ENCODE results near the gene CASK. TPM values are rescaled to one million over a fixed set of nuclear protein-coding genes. Genes with fewer than 3 reads are reported as not detected.

The CASK gene
- total and polyA plus RNA-seq, 7 donors: 9.5 to 37.1 (median 18.4) TPM

DNA sequence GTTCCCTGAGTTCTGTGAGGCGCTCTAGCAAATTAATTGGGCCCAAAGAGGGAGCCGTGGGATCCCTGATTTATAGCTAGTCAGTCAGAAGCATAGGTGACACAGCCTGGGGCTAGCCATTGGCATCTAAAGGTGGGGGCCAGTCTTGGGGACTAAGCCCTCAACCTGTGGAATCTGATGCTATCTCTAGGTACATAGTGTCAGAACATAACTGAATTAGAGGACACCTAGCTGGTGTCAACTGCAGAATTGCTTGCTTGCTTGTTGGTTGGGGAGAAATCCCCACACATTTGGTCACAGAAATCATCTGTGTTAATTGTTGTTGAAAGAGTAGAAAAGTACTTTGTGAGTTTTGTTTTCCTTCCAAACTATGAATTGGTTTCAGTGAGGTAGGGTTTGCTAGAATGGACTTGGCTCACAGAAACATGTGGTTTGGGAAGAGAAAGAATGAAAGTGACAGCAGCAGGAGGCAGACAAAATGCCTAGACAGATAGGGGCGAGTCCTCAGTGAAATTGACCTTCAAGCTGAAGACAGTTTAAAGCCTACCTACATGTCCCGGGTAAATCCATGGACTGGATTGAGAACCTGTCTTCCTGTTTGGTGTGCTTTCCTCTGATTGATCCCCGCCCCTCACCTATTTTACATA, 212.2 kb downstream of the CASK start:
- TF ChIP-seq EP300 (IDR thresholded peaks at IDR 0.05): no peak
- no peak for TF ChIP-seq POLR2A (IDR thresholded peaks at IDR 0.05)
- TF ChIP-seq POLR2AphosphoS5 (IDR thresholded peaks at IDR 0.05): no peak
- TF ChIP-seq, protein P1, sequence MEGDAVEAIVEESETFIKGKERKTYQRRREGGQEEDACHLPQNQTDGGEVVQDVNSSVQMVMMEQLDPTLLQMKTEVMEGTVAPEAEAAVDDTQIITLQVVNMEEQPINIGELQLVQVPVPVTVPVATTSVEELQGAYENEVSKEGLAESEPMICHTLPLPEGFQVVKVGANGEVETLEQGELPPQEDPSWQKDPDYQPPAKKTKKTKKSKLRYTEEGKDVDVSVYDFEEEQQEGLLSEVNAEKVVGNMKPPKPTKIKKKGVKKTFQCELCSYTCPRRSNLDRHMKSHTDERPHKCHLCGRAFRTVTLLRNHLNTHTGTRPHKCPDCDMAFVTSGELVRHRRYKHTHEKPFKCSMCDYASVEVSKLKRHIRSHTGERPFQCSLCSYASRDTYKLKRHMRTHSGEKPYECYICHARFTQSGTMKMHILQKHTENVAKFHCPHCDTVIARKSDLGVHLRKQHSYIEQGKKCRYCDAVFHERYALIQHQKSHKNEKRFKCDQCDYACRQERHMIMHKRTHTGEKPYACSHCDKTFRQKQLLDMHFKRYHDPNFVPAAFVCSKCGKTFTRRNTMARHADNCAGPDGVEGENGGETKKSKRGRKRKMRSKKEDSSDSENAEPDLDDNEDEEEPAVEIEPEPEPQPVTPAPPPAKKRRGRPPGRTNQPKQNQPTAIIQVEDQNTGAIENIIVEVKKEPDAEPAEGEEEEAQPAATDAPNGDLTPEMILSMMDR (IDR thresholded peaks at IDR 0.05): no peak
- no peaks in the 10 kb centered on the region for H3K36me3 ChIP-seq
- WGBS, 2 donors: 93 to 97% methylated on average over 5 of the region's 5 CpGs
- no peak overlapping the region for H3K4me3 ChIP-seq
- no peaks in the 10 kb centered on the region for H3K4me1 ChIP-seq
- H3K9me3 ChIP-seq: no peaks in the 10 kb centered on the region
- no peak overlapping the region for H3K27ac ChIP-seq
- no peak for DNase-seq
- no peaks in the 10 kb centered on the region for H3K27me3 ChIP-seq
- intact Hi-C loops (cut with DNase I): no loop called here

DNA sequence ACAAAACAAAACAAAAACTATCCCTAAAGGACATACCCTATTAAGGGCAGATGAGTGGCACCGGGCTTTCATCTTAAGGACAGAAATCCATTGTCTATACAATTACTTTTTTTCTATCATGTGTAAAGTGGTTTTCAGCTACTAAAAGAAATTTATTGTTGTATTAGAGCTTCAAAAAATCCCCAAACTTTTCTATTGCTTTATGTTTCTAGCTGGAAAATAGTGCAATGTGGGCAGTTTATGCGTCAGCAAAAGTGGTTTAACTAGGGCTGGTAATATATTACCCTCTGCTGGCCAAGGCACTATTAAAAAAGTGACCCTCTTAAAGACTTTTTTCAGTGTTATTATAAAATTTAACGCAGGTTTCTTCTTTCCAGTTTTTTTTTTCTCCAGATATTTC, 214.9 kb downstream of the CASK start:
- 56 to 87% methylated on average over 3 of the region's 3 CpGs for WGBS, 2 donors
- H3K9me3 ChIP-seq: no peaks in the 10 kb centered on the region
- intact Hi-C loops (cut with DNase I): no loop called here
- H3K27ac ChIP-seq: no peak overlapping the region
- TF ChIP-seq POLR2AphosphoS5 (IDR thresholded peaks at IDR 0.05) (no peak), POLR2A (IDR thresholded peaks at IDR 0.05) (no peak), EP300 (IDR thresholded peaks at IDR 0.05) (no peak)
- TF ChIP-seq, protein P1 (IDR thresholded peaks at IDR 0.05): no peak
- no peaks in the 10 kb centered on the region for H3K4me1 ChIP-seq
- H3K36me3 ChIP-seq: no peaks in the 10 kb centered on the region
- H3K4me3 ChIP-seq: no peak overlapping the region
- H3K27me3 ChIP-seq: no peaks in the 10 kb centered on the region
- DNase-seq: no peak

DNA sequence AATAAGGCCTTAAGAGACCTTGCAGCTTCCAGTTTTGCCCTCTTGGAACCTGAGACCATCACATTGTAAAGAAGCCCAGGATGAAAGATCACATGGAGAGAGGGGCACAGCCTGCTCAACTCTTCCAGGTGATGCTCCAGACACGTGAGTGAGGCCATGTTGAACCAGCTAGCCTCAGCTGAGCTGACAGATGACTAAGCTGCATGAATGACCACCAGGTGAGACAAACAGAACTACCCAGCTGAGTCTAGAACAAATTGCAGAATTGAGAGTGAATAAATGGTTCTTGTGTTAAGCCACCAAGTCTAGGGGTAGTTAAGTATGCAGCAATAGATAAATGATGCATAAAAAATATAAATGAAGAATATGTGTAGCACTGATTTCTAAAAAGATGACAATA, 216.1 kb downstream of the CASK start:
- intact Hi-C loops (cut with DNase I): no loop called here
- H3K9me3 ChIP-seq: no peaks in the 10 kb centered on the region
- H3K27ac ChIP-seq: no peak overlapping the region
- no peaks in the 10 kb centered on the region for H3K4me1 ChIP-seq
- no peak for DNase-seq
- no peak overlapping the region for H3K4me3 ChIP-seq
- H3K36me3 ChIP-seq: no peaks in the 10 kb centered on the region
- no peaks in the 10 kb centered on the region for H3K27me3 ChIP-seq
- no peak for TF ChIP-seq POLR2AphosphoS5 (IDR thresholded peaks at IDR 0.05)
- WGBS, 2 donors: 71 to 93% methylated on average over 1 of the region's 1 CpG

DNA sequence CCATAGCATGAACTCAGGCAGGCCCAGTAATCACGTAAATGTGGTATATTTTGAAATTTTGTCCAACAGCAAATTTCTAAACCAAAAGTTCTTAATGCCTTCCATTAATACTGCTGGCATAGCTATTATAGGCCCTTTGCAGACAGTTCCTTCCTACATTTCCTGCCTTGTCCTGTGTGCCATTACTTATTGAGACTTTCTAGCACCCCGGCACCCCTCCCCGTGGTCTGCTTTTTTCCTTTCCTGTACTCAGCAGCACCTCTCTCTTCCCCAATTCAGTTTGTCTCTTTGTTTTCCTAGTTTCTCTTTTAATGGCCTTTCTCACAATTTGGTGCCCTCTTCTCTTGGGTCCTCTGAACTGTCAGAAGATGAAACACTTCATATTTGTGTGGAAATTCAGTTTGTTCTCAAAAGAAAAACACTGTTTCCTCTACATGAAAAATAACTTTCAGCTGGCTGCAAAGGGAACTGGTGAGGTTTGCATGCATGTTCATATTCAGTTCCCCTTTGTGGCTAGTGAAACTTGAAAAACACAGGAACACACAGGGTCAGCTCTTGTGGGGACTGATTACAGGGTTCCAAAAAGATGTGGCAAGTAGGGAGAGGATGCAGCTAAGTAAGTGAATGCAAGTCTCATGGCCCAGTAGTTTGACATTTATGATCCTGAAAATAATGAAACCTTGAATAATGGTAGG, 217.5 kb downstream of the CASK start:
- WGBS, 2 donors: 54 to 90% methylated on average over 3 of the region's 3 CpGs
- H3K9me3 ChIP-seq: no peaks in the 10 kb centered on the region
- no peaks in the 10 kb centered on the region for H3K4me1 ChIP-seq
- no peak for DNase-seq
- no peak overlapping the region for H3K27ac ChIP-seq
- intact Hi-C loops (cut with DNase I): no loop called here
- TF ChIP-seq POLR2AphosphoS5 (IDR thresholded peaks at IDR 0.05): no peak
- TF ChIP-seq POLR2A (IDR thresholded peaks at IDR 0.05): no peak
- TF ChIP-seq EP300 (IDR thresholded peaks at IDR 0.05): no peak
- TF ChIP-seq, protein P1 (IDR thresholded peaks at IDR 0.05): no peak
- no peaks in the 10 kb centered on the region for H3K27me3 ChIP-seq
- H3K4me3 ChIP-seq: no peak overlapping the region
- H3K36me3 ChIP-seq: no peaks in the 10 kb centered on the region

DNA sequence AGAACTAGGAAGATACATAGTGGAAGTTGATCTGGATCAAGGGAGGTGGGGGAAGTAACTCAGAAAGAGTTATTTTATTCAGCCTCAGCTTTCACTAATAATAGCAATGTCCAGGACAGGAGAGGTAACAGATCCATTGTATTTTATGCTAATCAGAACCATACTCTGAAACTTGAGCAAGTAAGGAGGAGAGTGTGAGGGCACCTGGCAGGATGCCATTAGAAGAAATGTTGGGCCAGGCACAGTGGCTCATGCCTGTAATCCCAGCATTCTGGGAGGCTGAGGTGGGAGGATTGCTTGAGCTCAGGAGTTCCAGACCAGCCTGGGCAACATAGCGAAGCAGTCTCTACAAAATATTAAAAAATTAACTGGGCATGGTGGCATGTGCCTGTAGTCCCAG, 218.3 kb downstream of the CASK start:
- intact Hi-C loops (cut with DNase I): no loop called here
- no peaks in the 10 kb centered on the region for H3K9me3 ChIP-seq
- no peak overlapping the region for H3K27ac ChIP-seq
- no peak overlapping the region for H3K4me3 ChIP-seq
- no peaks in the 10 kb centered on the region for H3K4me1 ChIP-seq
- DNase-seq: no peak
- WGBS, 2 donors: 100% methylated on average over 1 of the region's 1 CpG
- TF ChIP-seq POLR2AphosphoS5 (IDR thresholded peaks at IDR 0.05) (no peak), POLR2A (IDR thresholded peaks at IDR 0.05) (no peak), EP300 (IDR thresholded peaks at IDR 0.05) (no peak)
- H3K36me3 ChIP-seq: no peaks in the 10 kb centered on the region
- H3K27me3 ChIP-seq: no peaks in the 10 kb centered on the region

Measured in sigmoid colon (tissue), 7 donors.